DND-41 (cell line): ENCODE measurements around the gene ARRB1.

Source experiments
- EZH2 ChIP-seq: IDR thresholded peaks from 3 replicates; pipeline ENCODE4 v1.6.1; 2012; ENCODE audit warnings: borderline replicate concordance, low read depth, mild to moderate bottlenecking, moderate library complexity, low read length, inconsistent platforms; ENCODE audit not compliant: severe bottlenecking
- TF ChIP-seq, protein P1 (sequence below): IDR thresholded peaks from 2 replicates; pipeline ENCODE4 v1.5.1; 2012; ENCODE audit warnings: borderline replicate concordance, low read length, moderate library complexity, mild to moderate bottlenecking; ENCODE audit not compliant: poor library complexity, severe bottlenecking; ENCODE audit errors: extremely low read depth

DNA sequence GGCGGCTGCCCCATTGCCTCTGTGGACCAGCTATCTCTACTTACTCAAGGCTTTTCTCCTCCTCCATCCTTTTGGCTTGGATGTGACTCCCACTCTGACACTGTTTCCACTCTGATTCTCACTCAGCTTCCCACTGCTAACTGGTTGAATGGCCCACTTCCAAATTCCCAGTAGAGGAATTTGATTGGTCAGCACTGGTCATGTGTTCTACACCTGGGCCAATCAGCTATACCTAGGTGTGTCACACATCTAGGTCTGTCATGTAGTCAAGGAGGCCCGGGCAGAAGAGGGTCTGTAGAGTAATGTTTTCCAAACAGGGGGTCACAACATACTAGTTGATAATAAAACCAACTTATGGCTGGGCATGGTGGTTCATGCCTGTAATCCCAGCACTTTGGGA lies 57.6 kb downstream of the ARRB1 start:
- TF ChIP-seq, protein P1, sequence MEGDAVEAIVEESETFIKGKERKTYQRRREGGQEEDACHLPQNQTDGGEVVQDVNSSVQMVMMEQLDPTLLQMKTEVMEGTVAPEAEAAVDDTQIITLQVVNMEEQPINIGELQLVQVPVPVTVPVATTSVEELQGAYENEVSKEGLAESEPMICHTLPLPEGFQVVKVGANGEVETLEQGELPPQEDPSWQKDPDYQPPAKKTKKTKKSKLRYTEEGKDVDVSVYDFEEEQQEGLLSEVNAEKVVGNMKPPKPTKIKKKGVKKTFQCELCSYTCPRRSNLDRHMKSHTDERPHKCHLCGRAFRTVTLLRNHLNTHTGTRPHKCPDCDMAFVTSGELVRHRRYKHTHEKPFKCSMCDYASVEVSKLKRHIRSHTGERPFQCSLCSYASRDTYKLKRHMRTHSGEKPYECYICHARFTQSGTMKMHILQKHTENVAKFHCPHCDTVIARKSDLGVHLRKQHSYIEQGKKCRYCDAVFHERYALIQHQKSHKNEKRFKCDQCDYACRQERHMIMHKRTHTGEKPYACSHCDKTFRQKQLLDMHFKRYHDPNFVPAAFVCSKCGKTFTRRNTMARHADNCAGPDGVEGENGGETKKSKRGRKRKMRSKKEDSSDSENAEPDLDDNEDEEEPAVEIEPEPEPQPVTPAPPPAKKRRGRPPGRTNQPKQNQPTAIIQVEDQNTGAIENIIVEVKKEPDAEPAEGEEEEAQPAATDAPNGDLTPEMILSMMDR, result no peak
- TF ChIP-seq EZH2, result no peak
